ENCODE measurements around the gene SLC15A3. TPM values are rescaled to one million over a fixed set of nuclear protein-coding genes. Genes with fewer than 3 reads are reported as not detected.

SLC15A3 gene
- total RNA-seq, 2 experiments from 2014 or later: 0.28 to 1.0 TPM

DNA sequence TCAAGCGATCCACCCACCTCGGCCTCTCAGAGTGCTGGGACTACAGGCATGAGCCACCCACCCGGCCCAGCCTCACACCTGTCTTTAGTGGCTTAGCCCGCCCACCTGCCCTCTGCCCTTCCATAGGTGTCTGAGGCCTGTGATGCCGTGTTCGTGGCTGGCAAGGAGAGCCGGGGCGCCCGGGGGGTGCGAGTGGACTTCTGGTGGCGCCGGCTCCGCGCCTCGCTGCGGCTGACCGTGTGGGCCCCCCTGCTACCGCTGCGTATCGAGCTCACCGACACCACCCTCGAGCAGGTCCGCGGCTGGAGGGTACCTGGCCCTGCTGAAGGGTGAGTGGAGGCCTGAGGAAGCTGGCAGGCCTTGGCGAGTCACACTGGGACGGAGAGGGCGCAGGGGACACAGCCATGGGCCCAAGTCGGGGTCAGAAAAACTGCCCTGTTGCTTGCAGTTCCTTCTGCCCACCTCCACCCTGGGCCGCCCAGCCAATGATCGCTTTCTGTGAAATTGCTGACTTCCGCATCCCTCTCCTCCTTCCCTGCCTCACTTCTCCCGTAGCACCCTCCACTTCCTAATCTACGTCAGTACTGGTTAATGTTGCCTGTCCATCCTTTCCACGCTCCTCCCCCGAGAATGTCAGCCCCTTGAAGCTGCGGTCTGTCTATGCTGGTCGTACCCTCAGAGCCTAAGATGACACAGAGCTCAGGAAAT is 18.4 kb downstream of the SLC15A3 start:
- ChIA-PET POLR2A (interaction anchor here (1.0 kb wide), 1 partner anchor 12 kb away, joined by 3 read pairs; no protein-coding TSS in a partner anchor), CTCF (no interaction called here)
- no peaks in the 10 kb centered on the region for H3K4me1 Mint-ChIP-seq
- peaks cover 17% of the 10 kb centered on the region for H3K27me3 Mint-ChIP-seq
- no peaks in the 10 kb centered on the region for H3K9me3 Mint-ChIP-seq
- DNase-seq: no peak
- no peaks in the 10 kb centered on the region for H3K36me3 Mint-ChIP-seq (ENCODE audit: low read depth)
- no peak overlapping the region for H3K27ac Mint-ChIP-seq
- no peak overlapping the region for H3K4me3 Mint-ChIP-seq

DNA sequence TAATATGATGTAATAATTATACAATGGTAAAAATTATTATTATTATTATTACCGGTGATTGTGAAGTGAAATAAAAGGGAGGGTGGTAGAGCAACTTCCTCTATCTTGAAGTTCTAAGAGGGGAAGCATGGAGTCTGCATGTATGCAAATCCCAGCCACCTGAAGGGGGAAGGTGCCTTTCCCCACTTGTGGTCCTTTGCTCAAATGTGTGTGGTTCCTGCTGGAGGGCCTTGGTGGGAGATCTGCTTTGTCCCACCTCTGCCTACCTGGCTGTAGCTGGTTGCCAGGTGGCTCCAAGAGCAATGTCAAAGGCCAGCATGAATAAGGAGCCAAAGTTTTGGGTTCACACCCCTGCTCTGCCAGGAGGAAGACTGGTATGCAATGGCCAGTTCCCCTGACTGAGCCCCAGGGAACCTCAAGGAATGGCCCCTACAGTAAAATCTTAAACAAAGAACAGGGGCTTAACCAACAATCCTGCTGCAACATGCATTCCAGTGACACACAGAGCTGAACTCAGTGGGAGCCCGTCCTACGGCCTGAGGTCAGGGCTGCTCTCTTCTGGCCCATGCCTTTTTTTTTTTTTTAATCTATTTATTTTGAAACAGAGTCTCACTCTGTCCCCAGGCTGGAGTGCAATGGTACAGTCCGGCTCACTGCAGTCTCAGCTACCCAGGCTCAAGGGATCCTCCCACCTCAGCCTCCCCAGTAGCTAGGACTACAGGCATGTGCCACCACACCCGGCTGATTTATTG is 19.2 kb downstream of the SLC15A3 start:
- Mint-ChIP-seq H3K27me3 (peaks cover 17% of the 10 kb centered on the region), H3K9me3 (no peaks in the 10 kb centered on the region), H3K4me3 (no peak overlapping the region), H3K27ac (no peak overlapping the region), H3K4me1 (no peaks in the 10 kb centered on the region), H3K36me3 (ENCODE audit: low read depth) (no peaks in the 10 kb centered on the region)
- ChIA-PET CTCF (no interaction called here), POLR2A (no interaction called here)
- no peak for DNase-seq

DNA sequence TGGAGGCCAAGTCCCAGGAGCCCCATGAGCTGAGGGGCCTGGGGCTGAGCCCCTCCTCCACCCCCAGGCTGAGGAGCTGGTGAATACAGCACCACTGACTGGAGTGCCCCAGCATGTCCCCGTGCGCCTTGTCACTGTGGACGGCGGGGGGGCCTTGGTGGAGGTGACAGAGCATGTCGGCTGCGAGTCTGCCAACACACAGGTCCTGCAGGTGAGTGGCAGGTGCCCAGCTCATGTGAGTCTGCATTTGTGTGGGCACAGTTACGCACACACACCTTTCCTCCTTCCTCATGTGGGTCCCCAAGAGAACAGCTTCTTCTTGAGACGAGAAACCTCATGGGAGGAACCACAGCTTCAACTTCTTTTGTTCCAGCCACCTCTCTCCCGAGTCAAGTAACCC is 20.1 kb downstream of the SLC15A3 start:
- ChIA-PET POLR2A (no interaction called here), CTCF (interaction anchor here (1.3 kb wide), 1 partner anchor 16 kb away, joined by 3 read pairs; no protein-coding TSS in a partner anchor)
- no peaks in the 10 kb centered on the region for H3K36me3 Mint-ChIP-seq (ENCODE audit: low read depth)
- H3K4me3 Mint-ChIP-seq: no peak overlapping the region
- DNase-seq: no peak
- H3K9me3 Mint-ChIP-seq: no peaks in the 10 kb centered on the region
- H3K4me1 Mint-ChIP-seq: no peaks in the 10 kb centered on the region
- peaks cover 19% of the 10 kb centered on the region for H3K27me3 Mint-ChIP-seq
- no peak overlapping the region for H3K27ac Mint-ChIP-seq

DNA sequence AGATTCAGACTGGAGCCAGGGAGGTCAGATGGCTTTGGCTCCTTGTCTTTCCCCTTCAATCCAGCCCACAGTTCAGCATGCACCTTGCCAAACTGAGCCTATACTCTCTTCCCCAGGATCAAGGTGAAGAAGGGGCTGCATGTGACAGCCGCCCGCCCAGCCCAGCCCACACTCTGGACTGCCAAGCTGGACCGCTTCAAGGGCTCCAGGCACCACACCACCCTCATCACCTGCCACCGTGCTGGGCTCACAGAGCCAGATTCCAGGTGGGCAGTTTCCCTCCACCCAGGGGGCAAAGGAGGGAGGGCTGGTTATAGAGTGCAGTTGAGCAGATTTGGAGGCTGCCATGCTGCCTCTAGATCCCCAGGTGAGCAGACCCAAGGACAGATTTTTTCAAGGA is 21.6 kb downstream of the SLC15A3 start:
- peaks cover 5% of the 10 kb centered on the region for H3K4me1 Mint-ChIP-seq
- H3K36me3 Mint-ChIP-seq (ENCODE audit: low read depth): no peaks in the 10 kb centered on the region
- peaks cover 34% of the 10 kb centered on the region for H3K27me3 Mint-ChIP-seq
- no peaks in the 10 kb centered on the region for H3K9me3 Mint-ChIP-seq
- CTCF ChIA-PET: interaction anchor here (0.8 to 0.9 kb wide), 2 partner anchors 11 to 14 kb away, joined by 3 read pairs; no protein-coding TSS in a partner anchor
- no peak overlapping the region for H3K4me3 Mint-ChIP-seq
- POLR2A ChIA-PET: interaction anchor here (1.3 kb wide), 1 partner anchor 13 kb away, joined by 4 read pairs; no protein-coding TSS in a partner anchor
- no peak overlapping the region for H3K27ac Mint-ChIP-seq
- DNase-seq: no peak

DNA sequence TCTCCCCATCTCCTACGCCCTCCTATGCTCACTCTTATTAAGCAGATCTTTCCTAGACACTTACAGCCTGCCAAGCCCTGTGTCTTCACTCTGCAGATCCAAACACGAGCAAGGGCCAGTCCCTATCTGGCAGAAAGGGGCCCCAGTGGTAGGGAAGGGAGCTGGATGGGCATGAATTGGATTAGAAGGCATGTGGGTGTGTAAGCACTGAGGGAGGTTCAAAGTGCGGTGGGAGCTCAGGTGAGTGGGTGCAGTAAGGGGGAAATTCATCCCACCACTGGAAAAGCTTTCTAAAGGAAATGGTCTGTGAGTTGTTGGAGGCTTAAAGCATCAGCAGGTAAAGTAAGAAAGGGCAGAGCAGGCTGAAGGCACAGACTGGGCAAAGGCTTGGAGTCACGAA is 22.2 kb downstream of the SLC15A3 start:
- Mint-ChIP-seq H3K9me3 (no peaks in the 10 kb centered on the region), H3K4me3 (no peak overlapping the region), H3K27me3 (peaks cover 39% of the 10 kb centered on the region), H3K36me3 (ENCODE audit: low read depth) (no peaks in the 10 kb centered on the region), H3K4me1 (peaks cover 9% of the 10 kb centered on the region), H3K27ac (no peak overlapping the region)
- POLR2A ChIA-PET: interaction anchor here (1.3 kb wide), 1 partner anchor 13 kb away, joined by 4 read pairs; no protein-coding TSS in a partner anchor
- DNase-seq: no peak
- CTCF ChIA-PET: interaction anchor here (0.8 to 0.9 kb wide), 2 partner anchors 10 to 14 kb away, joined by 3 read pairs; no protein-coding TSS in a partner anchor

DNA sequence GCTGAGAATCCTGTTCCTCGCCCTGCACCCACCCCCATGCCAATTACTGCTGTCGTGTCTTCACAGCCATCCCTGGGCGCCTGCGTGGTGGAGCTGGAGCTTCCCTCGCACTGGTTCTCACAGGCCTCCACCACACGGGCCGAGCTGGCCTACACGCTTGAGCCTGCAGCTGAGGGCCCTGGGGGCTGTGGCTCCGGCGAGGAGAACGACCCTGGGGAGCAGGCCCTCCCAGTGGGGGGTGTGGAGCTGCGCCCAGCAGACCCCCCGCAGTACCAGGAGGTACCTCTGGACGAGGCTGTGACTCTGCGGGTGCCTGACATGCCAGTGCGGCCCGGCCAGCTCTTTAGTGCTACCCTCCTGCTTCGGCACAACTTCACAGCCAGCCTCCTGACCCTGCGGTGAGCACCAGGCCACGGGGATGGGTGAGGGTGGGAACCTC is 23.4 kb downstream of the SLC15A3 start:
- ChIA-PET CTCF (no interaction called here), POLR2A (interaction anchor here (1.2 kb wide), 1 partner anchor 9 kb away, joined by 3 read pairs; no protein-coding TSS in a partner anchor)
- H3K4me3 Mint-ChIP-seq: no peak overlapping the region
- no peaks in the 10 kb centered on the region for H3K9me3 Mint-ChIP-seq
- H3K27ac Mint-ChIP-seq: no peak overlapping the region
- DNase-seq: no peak
- H3K4me1 Mint-ChIP-seq: peaks cover 13% of the 10 kb centered on the region
- peaks cover under 1% of the 10 kb centered on the region for H3K36me3 Mint-ChIP-seq (ENCODE audit: low read depth)
- peaks cover 43% of the 10 kb centered on the region for H3K27me3 Mint-ChIP-seq

DNA sequence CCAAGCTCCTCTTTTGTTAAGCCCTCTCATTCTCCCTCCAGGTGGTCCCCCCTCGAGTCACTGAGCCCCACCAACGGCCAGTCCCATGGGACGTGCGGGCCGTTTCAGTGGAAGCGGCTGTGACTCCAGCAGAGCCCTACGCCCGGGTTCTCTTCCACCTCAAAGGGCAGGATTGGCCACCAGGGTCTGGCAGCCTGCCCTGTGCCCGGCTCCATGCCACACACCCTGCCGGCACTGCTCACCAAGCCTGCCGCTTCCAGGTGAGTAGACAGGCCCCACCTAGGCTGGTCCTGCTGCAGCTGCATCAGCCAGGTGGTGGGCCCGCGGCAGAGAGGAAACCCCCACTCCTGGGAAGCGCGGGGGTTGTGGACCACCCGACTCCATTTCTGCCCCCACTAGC is 24.4 kb downstream of the SLC15A3 start:
- ChIA-PET POLR2A (no interaction called here), CTCF (no interaction called here)
- peaks cover 10% of the 10 kb centered on the region for H3K36me3 Mint-ChIP-seq (ENCODE audit: low read depth)
- DNase-seq: no peak
- no peak overlapping the region for H3K27ac Mint-ChIP-seq
- H3K4me1 Mint-ChIP-seq: peaks cover 15% of the 10 kb centered on the region
- H3K27me3 Mint-ChIP-seq: peaks cover 43% of the 10 kb centered on the region
- no peak overlapping the region for H3K4me3 Mint-ChIP-seq
- H3K9me3 Mint-ChIP-seq: no peaks in the 10 kb centered on the region

DNA sequence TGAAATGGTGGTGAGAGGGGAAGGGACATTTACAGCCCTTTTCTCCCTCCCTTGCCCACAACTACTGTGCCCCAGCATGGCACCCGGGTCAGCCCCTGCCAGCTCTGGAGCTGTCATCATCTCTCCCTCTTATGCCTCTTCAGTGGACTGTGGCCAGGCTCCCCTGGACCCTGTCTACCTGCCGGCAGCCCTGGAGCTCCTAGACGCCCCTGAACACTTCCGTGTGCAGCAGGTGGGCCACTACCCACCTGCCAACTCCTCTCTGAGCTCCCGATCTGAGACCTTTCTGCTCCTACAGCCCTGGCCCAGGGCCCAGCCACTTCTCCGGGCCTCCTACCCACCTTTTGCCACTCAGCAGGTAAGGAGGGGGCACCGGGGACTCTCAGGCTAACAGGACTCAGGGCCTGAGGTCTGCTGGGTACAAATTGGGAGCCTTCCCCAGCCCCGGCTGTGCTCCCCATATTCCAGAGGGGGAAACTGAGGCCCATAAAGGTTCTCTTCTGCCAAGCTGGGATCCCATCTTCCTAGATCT is 24.8 kb downstream of the SLC15A3 start:
- CTCF ChIA-PET: no interaction called here
- no peak for DNase-seq
- peaks cover 43% of the 10 kb centered on the region for H3K27me3 Mint-ChIP-seq

DNA sequence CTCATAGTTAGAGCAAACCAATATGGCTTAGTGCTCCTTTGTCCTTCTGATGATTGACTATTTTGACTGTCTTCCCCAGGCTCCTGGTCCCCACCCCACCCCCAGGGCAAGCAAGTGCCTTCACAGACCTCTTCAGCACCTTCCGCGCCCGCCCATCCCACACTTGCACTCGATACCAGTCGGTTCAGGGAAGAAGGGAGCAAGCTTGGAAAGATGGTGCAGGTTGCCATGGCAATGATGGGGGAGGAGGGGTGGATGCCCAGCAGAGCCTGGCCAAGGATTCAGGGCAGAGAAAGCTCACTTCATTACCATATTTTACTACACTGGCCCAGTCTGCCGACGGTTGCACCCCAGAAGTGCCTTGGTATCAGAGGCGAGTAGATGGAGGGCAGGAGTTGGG is 25.5 kb downstream of the SLC15A3 start:
- Mint-ChIP-seq H3K36me3 (ENCODE audit: low read depth) (peaks cover 19% of the 10 kb centered on the region), H3K27me3 (peaks cover 43% of the 10 kb centered on the region), H3K4me3 (no peak overlapping the region), H3K4me1 (peaks cover 15% of the 10 kb centered on the region), H3K27ac (no peak overlapping the region), H3K9me3 (no peaks in the 10 kb centered on the region)
- ChIA-PET CTCF (no interaction called here), POLR2A (interaction anchor here (0.6 kb wide), 1 partner anchor 11 kb away, joined by 3 read pairs; no protein-coding TSS in a partner anchor)
- no peak for DNase-seq

More for the DNA sequence above, 24.8 kb downstream of the SLC15A3 start:
- Mint-ChIP-seq H3K4me1 (peaks cover 15% of the 10 kb centered on the region), H3K36me3 (ENCODE audit: low read depth) (peaks cover 15% of the 10 kb centered on the region), H3K27ac (no peak overlapping the region), H3K4me3 (no peak overlapping the region), H3K9me3 (no peaks in the 10 kb centered on the region)
- POLR2A ChIA-PET: no interaction called here

DNA sequence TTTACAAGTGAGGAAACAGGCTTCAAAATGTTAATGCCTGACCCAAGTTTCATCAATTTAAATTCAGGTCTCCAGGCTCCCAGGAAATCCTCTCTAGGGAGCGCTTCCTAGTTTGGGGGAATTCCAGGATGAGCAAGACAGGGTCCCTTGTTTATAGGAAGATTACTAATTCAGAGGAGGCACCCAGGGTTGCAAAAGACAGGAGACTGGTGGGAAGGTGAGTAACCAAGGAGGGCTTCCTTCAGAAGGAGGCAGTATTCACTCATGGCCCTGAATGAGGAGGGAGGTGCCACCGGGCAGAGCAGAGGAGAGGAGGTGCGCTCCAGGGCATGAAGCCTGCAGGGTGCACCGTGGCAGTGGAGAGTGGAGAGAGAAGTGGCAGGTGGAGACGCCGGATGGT is 26.1 kb downstream of the SLC15A3 start:
- ChIA-PET CTCF (no interaction called here), POLR2A (interaction anchor here (0.6 kb wide), 1 partner anchor 11 kb away, joined by 3 read pairs; no protein-coding TSS in a partner anchor)
- Mint-ChIP-seq H3K9me3 (no peaks in the 10 kb centered on the region), H3K36me3 (ENCODE audit: low read depth) (peaks cover 24% of the 10 kb centered on the region), H3K4me3 (no peak overlapping the region), H3K27ac (no peak overlapping the region), H3K4me1 (peaks cover 15% of the 10 kb centered on the region), H3K27me3 (peaks cover 40% of the 10 kb centered on the region)
- DNase-seq: no peak

DNA sequence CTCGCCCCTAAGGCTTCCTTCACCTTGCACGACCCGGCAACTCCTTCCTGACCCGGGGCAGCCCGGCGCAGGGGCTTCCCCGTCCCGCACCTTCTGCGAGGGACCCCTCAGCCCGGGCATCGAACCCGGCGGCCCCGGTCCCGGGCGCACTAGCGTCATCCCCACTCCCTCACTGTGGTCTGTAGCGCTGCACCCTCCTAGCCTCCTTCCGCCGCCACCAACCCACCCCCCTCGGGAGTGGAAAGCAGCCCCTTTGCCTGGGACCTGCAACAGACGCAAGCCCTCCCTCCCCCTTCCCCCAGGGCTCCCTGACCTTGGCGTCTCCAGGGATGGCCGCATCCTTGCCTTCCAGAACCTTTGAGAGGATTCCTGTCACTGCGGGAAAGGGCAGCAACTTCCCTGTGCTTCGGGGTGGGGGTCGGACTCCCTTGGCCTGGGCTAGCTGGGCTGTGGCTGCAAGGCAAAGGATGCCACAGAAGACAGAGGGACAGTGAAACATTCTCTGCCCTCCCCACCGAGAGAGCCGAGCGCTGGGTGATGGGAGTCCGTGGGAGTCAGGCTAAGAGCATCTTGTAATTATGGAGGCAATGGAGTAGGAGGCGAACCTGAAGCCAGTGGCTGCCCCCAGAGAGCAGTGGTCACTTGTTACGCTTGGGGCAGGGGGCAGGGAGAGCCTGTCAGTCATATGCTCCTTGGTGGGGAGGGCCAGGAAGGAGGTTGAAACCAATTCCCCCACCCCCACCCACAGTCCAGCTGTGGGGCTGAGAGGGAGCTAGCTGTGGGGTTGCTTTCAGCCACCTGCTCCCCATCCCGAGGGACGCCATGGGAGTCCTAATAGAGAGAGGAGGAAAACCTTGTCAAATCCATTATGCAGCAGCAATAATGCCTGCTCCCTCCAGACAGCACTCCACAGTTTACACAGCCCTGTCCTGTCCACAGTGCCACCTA is 26.8 kb downstream of the SLC15A3 start:
- Mint-ChIP-seq H3K4me3 (no peak overlapping the region), H3K27ac (no peak overlapping the region), H3K9me3 (no peaks in the 10 kb centered on the region), H3K36me3 (ENCODE audit: low read depth) (peaks cover 31% of the 10 kb centered on the region), H3K27me3 (peaks cover 37% of the 10 kb centered on the region), H3K4me1 (peaks cover 15% of the 10 kb centered on the region)
- no peak for DNase-seq
- ChIA-PET POLR2A (no interaction called here), CTCF (no interaction called here)

DNA sequence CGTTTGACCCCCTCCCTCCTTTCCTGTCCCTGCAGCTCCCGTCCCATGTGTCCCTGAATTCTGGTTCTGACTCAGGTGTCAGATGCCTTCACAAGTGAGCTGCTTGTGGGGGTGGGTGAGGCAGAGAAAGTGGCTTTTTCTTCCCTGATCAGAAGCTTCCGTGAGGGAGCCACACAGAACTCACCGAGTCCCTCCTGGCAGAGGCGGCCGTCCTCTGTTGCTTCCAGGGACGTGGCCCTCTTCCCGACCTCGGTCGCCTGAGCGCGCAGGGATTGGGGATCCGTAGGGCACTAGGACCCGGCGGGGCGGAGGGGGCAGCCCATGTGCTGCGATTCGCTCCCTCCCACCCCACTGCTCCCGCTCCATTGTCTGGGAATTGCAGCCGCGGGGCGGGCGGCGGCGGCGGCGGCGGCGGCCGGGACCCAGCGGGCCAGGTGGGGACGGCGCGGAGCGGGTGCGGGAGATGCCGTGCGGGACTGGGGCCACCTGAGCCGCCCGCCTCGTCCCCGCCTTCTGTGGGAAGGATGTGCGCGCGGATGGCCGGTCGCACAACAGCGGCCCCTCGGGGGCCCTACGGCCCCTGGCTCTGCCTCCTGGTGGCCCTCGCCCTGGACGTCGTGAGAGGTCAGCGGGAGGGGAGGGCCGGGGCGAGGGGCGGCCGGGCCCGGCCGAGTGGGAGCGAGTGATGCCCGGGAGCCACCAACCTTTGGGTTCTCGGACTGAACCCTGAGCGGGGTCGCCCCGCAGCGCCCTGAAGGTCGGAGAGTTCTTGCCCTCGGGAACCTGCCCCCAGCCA is 27.7 kb downstream of the SLC15A3 start, which contains the start of gene TMEM132A:
TSS of gene TMEM132A (plus strand) at position 351 of the 796 bp plus-strand sequence. CDS start at position 525, 174 bp downstream.
- ChIA-PET POLR2A (interaction anchor here (0.6 to 1.2 kb wide), 4 partner anchors 9 to 47 kb away, joined by 3 to 6 read pairs (median 4); partner anchors contain the start of genes CD6 and TMEM109), CTCF (no interaction called here)
- Mint-ChIP-seq H3K4me3 (peak within 1 kb of the TSS; percentile 24), H3K4me1 (peaks cover 16% of the 10 kb centered on the region), H3K27me3 (peaks cover 30% of the 10 kb centered on the region), H3K9me3 (no peaks in the 10 kb centered on the region), H3K27ac (no peak within 1 kb of the TSS), H3K36me3 (ENCODE audit: low read depth) (peaks cover 37% of the 10 kb centered on the region)
- DNase-seq: no peak

Measured in activated CD4-positive, alpha-beta memory T cell treated with anti-CD3 and anti-CD28 coated beads, Interleukin-2, amount 10 ng/mL, durations not matched to agents 7 days and 5 days (primary cell).